ENCODE results near the gene MLPH.

MLPH gene

DNA sequence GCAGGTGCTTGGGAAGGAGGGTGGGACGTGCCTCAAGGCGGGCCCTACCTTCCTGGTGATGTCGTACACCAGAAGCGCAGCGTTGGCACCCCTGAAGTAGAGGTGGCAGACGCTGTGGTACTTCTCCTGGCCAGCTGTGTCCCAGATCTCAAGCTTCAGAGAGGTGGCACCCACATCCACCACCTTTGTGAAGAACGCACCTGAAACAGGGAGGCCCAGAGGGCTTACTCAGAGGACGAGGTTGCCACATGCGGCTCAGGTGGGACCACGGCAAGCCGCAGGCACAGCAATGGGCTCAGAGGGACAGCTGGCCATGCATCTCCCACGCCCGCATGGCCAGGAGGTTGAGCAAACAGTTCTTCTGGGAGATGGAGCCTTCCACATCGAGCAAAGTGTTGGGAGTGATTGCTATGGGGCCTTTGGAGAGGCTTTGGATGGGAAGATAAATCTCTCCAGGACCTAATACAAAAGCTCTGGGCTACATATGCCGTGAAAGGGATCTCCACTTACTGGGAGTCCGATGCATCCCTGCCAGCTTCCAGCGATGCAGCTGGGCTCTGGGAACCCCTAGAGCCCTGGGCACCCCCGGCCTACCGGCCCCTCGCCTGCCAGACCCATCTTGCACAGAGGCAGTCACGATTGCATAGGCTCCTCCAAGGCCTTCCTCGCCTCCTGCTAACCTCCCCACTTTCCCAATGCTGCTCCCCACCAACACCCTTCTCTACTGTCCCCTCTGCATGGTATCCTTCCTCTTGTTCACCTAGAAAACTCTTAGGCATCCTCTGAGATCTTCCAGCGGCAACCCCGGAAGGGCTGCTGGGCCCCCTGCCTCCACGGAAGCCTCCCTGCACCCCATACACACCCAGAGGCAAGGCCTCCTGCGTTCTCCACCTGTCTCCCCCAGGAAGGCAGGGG, 91.2 kb downstream of the MLPH start:
- DNase-seq (ENCODE audit: low spot score in 2 of 2) (no peak), ATAC-seq (ENCODE audit: low read depth) (no peak)
- no peak overlapping the region for H3K4me3 Mint-ChIP-seq
- no peaks in the 10 kb centered on the region for H3K36me3 Mint-ChIP-seq
- H3K27ac Mint-ChIP-seq, result no peak overlapping the region
- no peaks in the 10 kb centered on the region for H3K9me3 Mint-ChIP-seq
- H3K4me1 Mint-ChIP-seq, result no peaks in the 10 kb centered on the region
- peaks cover 15% of the 10 kb centered on the region for H3K27me3 Mint-ChIP-seq

DNA sequence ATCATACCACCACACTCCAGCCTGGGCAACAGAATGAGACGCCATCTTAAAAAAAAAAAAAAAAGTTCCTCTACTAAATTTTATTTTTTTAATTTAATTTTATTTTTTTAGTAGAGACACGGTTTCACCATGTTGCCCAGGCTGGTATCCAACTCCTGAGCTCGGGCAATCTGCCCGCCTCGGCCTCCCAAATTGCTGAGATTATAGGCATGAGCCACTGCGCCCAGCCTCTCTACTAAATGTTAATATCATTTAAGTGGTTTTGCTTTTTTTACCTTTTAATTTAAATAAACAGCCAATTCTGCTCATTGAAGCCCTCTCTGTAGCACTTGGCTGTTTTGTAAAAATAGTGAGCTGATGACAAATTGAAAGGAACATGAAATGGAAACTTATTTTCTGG, 94.3 kb downstream of the MLPH start:
- Mint-ChIP-seq H3K27me3 (peaks cover 11% of the 10 kb centered on the region), H3K27ac (no peak overlapping the region), H3K9me3 (no peaks in the 10 kb centered on the region), H3K4me1 (no peaks in the 10 kb centered on the region), H3K36me3 (no peaks in the 10 kb centered on the region), H3K4me3 (no peak overlapping the region)
- no peak for DNase-seq (ENCODE audit: low spot score in 2 of 2)
- ATAC-seq (ENCODE audit: low read depth), result no peak

DNA sequence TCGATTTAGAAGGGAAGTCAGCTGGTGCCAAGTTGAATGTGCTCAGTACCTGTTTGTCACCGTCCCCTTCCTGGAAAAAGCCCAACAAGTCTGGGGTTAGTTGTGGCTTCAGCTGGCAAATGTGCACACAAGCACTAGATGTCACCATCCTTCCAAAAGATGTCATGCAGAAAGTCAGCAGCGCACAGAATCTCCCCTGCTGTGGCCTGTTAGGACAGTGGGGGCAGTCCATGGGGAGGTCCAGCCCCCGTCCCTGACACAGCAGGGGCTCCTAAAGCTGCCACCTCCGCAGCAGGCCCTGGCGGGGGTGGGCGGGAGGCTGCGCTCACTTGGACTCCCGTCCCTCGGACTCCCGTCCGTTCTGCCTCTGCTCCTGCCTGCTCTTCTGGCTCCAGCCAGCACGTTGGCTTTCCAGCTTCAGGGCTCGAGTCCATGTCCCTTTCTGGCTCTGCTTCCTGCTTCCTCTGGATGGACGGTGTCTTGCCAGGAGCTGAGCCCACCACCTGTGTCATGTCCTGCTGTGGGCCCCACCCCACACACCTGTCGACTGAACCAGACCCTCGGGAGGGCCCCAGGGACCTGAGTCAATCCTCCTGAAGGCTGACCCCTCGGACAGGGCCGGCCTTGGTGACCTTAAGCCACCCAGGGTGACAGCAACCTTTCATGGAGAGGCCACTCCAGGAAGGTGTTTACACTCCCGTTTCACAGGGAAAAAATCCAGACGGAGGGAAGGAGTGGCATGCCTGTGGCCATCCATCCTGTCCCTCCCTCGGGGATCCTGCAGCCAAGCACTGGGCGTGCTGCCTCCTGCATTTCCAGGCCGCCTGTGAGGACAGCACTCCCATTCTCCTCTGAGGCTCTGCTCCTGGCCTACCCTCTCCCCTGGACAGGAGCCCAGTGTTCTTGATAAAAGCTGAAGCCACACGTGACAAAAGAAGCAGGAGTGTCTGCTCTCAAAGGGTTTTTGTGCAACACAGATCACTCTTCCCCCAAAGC, 95.0 kb downstream of the MLPH start:
- Mint-ChIP-seq H3K9me3 (no peaks in the 10 kb centered on the region), H3K27me3 (peaks cover 6% of the 10 kb centered on the region), H3K27ac (no peak overlapping the region), H3K4me3 (no peak overlapping the region), H3K4me1 (no peaks in the 10 kb centered on the region), H3K36me3 (no peaks in the 10 kb centered on the region)
- ATAC-seq (ENCODE audit: low read depth) (peak; percentile 80), DNase-seq (ENCODE audit: low spot score in 2 of 2) (peak in 1 of 2 donors; percentile 21)

DNA sequence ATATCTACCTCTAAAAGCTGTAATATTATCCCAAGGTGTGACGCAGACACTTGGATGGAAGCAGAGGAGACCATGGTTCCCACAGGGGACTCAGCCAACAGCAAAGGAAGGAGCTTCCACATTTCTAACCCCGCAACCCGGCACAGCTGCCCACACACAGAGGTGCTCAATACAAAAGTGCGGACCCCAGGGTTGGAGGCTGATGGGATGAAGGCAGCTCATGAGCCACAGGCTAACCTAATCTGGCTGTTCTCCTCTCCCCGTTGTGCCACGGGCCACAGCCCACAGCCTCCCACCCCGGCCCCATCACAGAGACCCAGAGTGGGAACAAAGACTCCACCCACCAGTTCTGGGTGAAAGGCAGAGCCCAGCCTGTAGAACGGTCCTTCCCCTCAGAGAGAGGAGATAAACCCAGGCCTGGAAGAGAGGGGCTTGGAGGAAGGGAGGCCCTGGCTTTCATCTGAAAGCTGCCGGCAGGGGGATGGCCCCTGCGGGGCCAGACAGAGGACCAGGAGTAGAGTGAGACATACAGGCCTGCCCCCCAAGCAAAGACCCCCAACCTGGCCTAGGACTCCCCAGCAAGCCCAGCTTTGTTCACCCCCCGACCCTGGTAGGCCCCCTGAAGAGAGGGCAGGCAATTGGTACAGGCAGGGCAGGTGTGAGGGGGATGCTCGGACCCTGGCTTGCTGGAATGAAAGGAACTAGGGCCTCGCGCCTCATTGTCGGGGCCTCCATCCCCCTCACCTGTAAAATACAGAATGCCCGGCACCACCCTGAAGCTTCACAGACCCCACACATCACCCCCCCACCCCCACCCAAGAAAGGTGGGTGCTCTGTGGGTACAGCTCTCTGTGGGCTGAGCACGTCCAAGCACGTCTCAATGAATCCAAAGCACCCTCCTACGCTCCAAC, 96.6 kb downstream of the MLPH start:
- DNase-seq (ENCODE audit: low spot score in 2 of 2) (no peak), ATAC-seq (ENCODE audit: low read depth) (no peak)
- Mint-ChIP-seq H3K4me1 (no peaks in the 10 kb centered on the region), H3K36me3 (no peaks in the 10 kb centered on the region), H3K4me3 (no peak overlapping the region), H3K9me3 (no peaks in the 10 kb centered on the region), H3K27ac (no peak overlapping the region), H3K27me3 (peaks cover 2% of the 10 kb centered on the region)

DNA sequence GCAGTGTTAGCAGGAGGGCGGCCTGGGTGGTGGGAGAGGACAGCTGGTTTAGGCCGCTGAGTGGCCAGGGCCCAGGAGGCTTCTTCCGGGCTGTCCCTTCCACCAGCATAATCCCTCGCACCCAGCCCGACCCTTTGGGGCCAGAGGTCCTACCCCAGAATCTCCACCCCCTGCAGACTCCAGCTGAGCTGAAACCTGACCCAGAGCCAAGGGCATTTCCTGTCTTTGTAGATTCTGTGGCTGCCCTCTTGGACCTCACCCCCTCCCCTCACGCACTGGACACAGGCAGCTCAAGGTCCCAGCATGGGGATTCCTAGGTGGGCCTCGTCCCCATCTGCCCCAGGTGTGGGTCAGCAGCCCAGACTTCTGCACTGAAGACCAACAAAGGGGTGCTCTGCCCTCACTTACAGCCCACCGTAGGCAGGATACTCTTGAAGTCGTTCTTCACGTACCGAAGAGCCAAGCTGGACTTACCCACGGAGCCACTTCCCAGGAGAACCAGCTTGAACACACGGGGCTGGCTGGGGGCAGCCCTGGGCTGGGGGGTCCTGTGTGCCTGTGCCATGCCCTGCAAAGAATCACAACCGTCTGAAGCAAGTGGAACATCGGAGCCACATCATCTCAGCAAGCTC, 98.7 kb downstream of the MLPH start:
- Mint-ChIP-seq H3K27ac (no peak overlapping the region), H3K4me3 (no peak overlapping the region), H3K9me3 (no peaks in the 10 kb centered on the region), H3K4me1 (no peaks in the 10 kb centered on the region), H3K27me3 (no peaks in the 10 kb centered on the region), H3K36me3 (no peaks in the 10 kb centered on the region)
- ATAC-seq (ENCODE audit: low read depth), result no peak
- DNase-seq (ENCODE audit: low spot score in 2 of 2), result no peak

DNA sequence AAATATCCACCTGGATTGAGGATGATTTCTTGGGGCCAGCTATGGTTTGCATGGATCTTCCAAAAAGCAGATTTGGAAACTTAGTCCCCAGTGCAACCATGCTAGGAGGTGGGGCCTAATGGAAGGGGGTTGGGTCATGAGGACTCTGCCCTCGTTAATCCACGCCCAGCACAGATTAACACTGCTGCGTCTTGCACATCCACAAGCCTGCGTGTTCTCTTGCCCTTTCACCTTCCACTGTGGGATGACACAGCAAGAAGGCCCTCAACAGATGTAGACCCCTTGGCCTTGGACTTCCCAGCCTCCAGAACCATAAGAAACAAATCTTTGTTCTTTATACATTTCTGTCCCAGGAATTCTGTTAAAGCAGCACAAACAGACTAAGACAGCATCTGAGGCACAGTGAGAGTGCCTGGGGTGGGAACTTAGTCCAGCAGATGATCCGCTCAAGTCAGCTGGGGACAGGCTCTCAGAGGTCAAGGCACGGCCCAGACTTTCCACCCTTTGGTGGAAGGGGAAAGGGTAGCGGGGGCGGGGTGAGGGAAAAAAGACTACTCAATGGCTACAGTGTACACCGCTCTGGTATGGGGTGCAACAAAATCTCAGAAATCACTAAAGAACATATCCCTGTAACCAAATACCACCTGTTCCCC, 101.1 kb downstream of the MLPH start:
- no peak overlapping the region for H3K4me3 Mint-ChIP-seq
- H3K9me3 Mint-ChIP-seq, result no peaks in the 10 kb centered on the region
- H3K27me3 Mint-ChIP-seq, result no peaks in the 10 kb centered on the region
- no peak for DNase-seq (ENCODE audit: low spot score in 2 of 2)
- H3K36me3 Mint-ChIP-seq, result no peaks in the 10 kb centered on the region
- peaks cover 8% of the 10 kb centered on the region for H3K4me1 Mint-ChIP-seq
- no peak overlapping the region for H3K27ac Mint-ChIP-seq
- ATAC-seq (ENCODE audit: low read depth), result no peak

DNA sequence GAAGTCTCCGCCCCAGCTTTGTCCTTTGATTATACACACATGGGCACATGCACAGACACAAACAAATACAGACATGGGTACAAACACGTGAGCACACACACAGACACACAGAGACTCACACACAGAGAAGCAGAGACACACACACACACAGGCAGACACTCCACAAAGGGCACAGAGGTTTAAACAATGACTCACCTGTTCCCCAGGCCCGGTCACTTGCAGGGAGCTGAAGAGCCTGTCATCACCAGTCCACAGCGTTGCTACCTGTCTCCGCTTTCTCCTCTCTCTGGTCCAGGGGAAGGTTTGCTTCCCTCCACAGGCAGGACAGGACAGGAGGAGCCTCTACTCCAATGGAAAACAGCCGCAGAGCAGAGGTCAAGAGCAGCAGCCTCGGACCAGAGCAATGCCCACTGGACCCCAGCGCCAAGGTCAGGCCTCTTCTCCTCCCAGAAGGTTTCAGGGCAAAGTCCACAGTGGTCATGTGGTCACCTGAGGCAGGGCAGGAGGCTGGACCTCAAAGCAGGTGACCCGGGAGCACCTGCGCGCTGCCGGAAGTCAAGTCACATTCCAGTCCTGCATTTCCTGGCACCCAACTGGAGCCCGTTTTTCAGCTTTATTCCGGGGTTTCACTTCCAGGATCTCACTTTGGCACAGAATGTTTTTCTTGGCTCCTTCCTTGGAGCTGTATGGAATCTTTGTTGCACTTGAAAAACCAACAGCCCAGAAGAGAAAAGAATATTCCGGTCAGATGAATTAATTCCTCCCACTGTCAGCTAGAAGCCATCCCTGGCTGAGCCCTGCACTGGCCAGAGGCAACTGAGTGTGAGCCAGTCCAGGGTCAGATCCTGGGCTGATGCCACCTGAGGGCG, 103.5 kb downstream of the MLPH start, which contains the start of gene RAB17:
Gene RAB17, minus strand, starts transcription at position 463 of the 869 bp plus-strand sequence. CDS start 4,580 bp downstream, outside the sequence.
- DNase-seq (ENCODE audit: low spot score in 2 of 2), result no peak
- H3K27me3 Mint-ChIP-seq, result no peaks in the 10 kb centered on the region
- ATAC-seq (ENCODE audit: low read depth), result no peak
- no peaks in the 10 kb centered on the region for H3K36me3 Mint-ChIP-seq
- no peak within 1 kb of the TSS for H3K27ac Mint-ChIP-seq
- no peaks in the 10 kb centered on the region for H3K9me3 Mint-ChIP-seq
- H3K4me1 Mint-ChIP-seq, result peaks cover 11% of the 10 kb centered on the region
- H3K4me3 Mint-ChIP-seq, result no peak within 1 kb of the TSS

DNA sequence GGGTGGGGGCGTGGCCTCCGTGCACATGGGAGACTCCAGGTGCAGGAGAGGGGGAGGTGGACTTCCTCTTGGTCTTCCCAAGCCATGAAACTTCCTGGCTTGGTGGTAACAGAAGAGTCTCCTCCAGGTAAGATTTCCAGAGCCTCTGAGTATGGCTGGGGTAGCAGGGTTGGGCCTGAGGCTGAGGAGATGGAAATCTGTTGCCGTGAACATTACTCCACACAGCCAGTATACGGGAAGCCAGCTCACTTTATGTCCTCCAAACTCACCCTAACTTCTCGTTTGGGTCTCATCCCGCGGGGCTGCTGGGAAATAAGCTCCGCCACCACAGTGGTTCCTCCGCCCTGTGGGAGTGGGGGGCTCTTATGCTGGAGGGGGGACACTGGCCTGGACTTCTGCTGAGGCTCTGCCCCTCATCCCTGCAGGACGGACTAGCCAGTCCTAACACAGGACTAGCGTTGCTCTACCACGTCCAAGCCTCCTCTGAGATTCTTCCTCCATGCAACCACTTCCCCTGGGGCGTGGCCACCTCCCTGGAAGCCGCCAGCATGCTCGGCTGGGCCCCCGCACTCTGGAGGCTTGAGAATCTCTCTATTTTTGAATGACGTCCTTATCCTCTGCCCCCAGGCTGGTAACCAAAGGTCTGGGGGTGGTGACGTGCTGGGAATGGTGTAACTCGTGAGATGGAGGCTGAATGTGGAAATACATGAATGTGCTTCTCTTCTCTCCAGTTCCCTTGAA, 104.3 kb downstream of the MLPH start:
- Mint-ChIP-seq H3K9me3 (no peaks in the 10 kb centered on the region), H3K4me1 (peaks cover 11% of the 10 kb centered on the region), H3K36me3 (no peaks in the 10 kb centered on the region), H3K27me3 (no peaks in the 10 kb centered on the region), H3K27ac (no peak overlapping the region), H3K4me3 (no peak overlapping the region)
- ATAC-seq (ENCODE audit: low read depth) (peak; percentile 37), DNase-seq (ENCODE audit: low spot score in 2 of 2) (no peak)

DNA sequence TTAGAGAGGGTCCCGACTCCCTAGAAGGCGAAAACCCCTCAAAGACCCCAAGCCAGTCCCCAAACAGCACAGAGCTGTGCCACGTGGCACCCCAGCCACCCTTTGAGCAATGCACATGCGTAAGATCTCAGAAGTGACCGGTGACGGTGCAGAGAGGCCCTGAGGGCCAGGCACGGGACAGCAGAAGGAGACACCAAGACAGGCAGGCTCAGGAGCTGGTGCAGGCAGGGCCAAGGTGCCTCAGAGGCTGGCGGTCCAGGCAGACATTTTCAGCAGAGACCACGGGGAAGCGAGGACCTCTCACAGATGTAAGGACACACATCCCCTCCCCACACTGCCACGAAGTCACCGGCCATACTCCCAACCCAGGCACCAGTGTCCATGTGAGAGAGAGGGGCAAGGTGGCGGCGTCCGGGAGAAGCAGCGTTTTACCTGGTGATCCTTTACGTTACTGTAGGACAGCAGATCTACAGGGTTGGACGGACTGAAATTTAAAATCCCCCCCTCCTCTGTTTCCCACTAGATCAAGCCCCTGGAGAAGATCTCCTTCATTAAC, 105.5 kb downstream of the MLPH start:
- ATAC-seq (ENCODE audit: low read depth), result no peak
- Mint-ChIP-seq H3K4me3 (no peak overlapping the region), H3K9me3 (no peaks in the 10 kb centered on the region), H3K36me3 (no peaks in the 10 kb centered on the region), H3K27ac (no peak overlapping the region), H3K27me3 (no peaks in the 10 kb centered on the region), H3K4me1 (peaks cover 11% of the 10 kb centered on the region)
- DNase-seq (ENCODE audit: low spot score in 2 of 2), result no peak

DNA sequence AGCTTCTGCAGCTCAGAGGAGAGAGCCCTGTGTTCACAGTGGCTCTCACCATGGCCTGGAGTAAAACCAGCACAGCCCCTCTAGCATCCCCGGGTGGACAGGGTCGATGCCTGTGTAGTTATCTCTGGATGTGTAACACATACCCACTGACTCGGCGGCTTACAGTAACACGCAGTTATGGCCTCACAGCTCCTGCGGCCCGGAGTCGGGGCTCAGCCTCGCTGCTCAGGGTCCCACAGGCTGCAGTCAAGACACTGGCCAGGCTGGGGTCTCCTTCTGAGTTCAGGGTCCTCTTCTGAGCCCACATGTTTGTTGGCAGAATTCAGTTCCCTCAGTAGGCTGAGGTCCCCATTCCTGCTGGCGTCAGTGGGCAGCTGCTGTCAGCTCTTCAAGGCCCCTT, 106.0 kb downstream of the MLPH start:
- Mint-ChIP-seq H3K9me3 (no peaks in the 10 kb centered on the region), H3K4me1 (peaks cover 11% of the 10 kb centered on the region), H3K27me3 (no peaks in the 10 kb centered on the region), H3K4me3 (no peak overlapping the region), H3K27ac (no peak overlapping the region), H3K36me3 (no peaks in the 10 kb centered on the region)
- ATAC-seq (ENCODE audit: low read depth) (no peak), DNase-seq (ENCODE audit: low spot score in 2 of 2) (no peak)

DNA sequence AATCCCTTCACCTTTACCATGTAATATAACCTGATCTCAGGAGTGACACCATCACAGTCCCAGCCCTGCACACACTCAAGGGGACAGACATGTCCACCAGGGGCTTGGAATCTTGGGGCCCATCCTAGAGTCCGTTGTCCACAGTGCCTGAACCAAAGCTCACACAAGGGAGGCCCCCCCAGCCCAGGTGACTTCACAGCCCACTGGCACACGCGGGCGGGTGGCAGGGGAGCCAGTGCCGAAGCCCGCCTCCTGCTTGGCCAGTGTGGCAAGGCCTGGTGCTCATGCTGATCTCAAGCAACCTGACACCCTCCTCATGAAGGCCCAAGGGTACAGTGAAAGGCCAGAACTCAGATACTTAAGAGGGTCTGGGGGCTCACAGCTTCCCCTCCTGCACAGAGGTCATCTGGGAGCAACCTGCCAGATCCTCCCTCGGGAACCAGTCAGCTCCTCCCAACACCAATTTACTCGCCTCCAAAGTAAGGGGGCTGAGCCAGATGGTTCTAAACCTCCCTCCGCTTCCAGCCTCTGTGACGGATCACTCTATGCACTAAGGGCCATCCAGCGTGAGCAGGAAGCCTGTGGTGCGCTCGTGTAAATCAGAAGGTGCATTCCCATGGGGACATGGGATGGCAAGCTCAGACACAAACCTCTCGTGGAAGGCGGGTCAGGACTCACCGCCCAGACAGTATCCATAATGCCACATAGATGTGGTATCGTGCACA, 106.7 kb downstream of the MLPH start:
- no peaks in the 10 kb centered on the region for H3K36me3 Mint-ChIP-seq
- H3K27ac Mint-ChIP-seq, result peak overlapping the region; percentile 19
- no peak for DNase-seq (ENCODE audit: low spot score in 2 of 2)

More for the DNA sequence above, 106.7 kb downstream of the MLPH start:
- ATAC-seq (ENCODE audit: low read depth), result peak; percentile 29
- no peaks in the 10 kb centered on the region for H3K9me3 Mint-ChIP-seq
- H3K27me3 Mint-ChIP-seq, result no peaks in the 10 kb centered on the region
- H3K4me3 Mint-ChIP-seq, result no peak overlapping the region
- peaks cover 11% of the 10 kb centered on the region for H3K4me1 Mint-ChIP-seq
